DND-41 (cell line): ENCODE results near the gene TRPC4AP.

Experiments
- ATAC-seq: fragments of 200-7000 bp; cut with Tn5 transposase; 3 replicates; pipeline ENCODE4 v1.9.1; 2021; ENCODE audit warnings: low read depth; ENCODE audit not compliant: insufficient read depth
- DNase-seq: peaks from one replicate; pipeline ENCODE4 v3.0.0-alpha.2; 2020
- H2AFZ ChIP-seq: 2 replicates; pipeline ENCODE4 v1.6.0; 2012; ENCODE audit warnings: low read depth, low read length
- H3K27ac ChIP-seq: 2 replicates; pipeline ENCODE4 v1.5.1; 2012; ENCODE audit warnings: low read length, inconsistent platforms
- H3K27me3 ChIP-seq: fragments of 200-600 bp; sonication (generic); 2 replicates; pipeline ENCODE4 v1.6.0; 2012; ENCODE audit warnings: low read length, mild to moderate bottlenecking, inconsistent platforms; ENCODE audit not compliant: insufficient read depth, poor library complexity
- H3K36me3 ChIP-seq: 2 replicates; pipeline ENCODE4 v1.5.1; 2012; ENCODE audit warnings: low read length, inconsistent platforms; ENCODE audit not compliant: insufficient read depth
- H3K4me1 ChIP-seq: 2 replicates; pipeline ENCODE4 v1.5.1; 2012; ENCODE audit warnings: mild to moderate bottlenecking, low read length; ENCODE audit not compliant: insufficient read depth
- H3K4me2 ChIP-seq: 2 replicates; pipeline ENCODE4 v1.6.0; 2012; ENCODE audit warnings: mild to moderate bottlenecking, moderate library complexity, low read length, inconsistent platforms; ENCODE audit not compliant: insufficient read depth
- H3K4me3 ChIP-seq, 2 experiments: fragments of 200-600 bp in 1 of 2; shearing (Covaris generic) in 1 of 2; 2 replicates each; pipeline ENCODE4 v1.5.1; 2012 to 2016; ENCODE audit warnings: inconsistent platforms in 2 of 2, low read length in 2 of 2, mild to moderate bottlenecking in 2 of 2, low read depth in 1 of 2, moderate library complexity in 1 of 2
- H3K79me2 ChIP-seq: 2 replicates; pipeline ENCODE4 v1.6.0; 2012; ENCODE audit warnings: low read length, inconsistent platforms; ENCODE audit not compliant: insufficient read depth
- H3K9ac ChIP-seq: 2 replicates; pipeline ENCODE4 v1.6.0; 2012; ENCODE audit warnings: low read depth, mild to moderate bottlenecking, inconsistent platforms, low read length, moderate library complexity
- H3K9me3 ChIP-seq: 2 replicates; pipeline ENCODE4 v1.5.1; 2012; ENCODE audit warnings: low read length, moderate library complexity, mild to moderate bottlenecking, inconsistent platforms; ENCODE audit not compliant: insufficient read depth, severe bottlenecking
- H4K20me1 ChIP-seq: 2 replicates; pipeline ENCODE4 v1.6.0; 2012; ENCODE audit warnings: low read length; ENCODE audit not compliant: insufficient read depth
- CTCF ChIP-seq: IDR thresholded peaks from 2 replicates; pipeline ENCODE4 v1.5.1; 2012; ENCODE audit warnings: borderline replicate concordance, low read length, moderate library complexity, mild to moderate bottlenecking; ENCODE audit not compliant: poor library complexity, severe bottlenecking; ENCODE audit errors: extremely low read depth
- EZH2 ChIP-seq: IDR thresholded peaks from 3 replicates; pipeline ENCODE4 v1.6.1; 2012; ENCODE audit warnings: borderline replicate concordance, low read depth, mild to moderate bottlenecking, moderate library complexity, low read length, inconsistent platforms; ENCODE audit not compliant: severe bottlenecking

TRPC4AP gene

GRCh38 chr20:35004749-35005462 lies 87.7 kb downstream of the TRPC4AP start:
- H3K36me3 ChIP-seq = peaks cover 100% of the 10 kb centered on the region

GRCh38 chr20:35004051-35004725 lies 88.4 kb downstream of the TRPC4AP start:
- H3K27ac ChIP-seq = no peak overlapping the region
- TF ChIP-seq CTCF (no peak), EZH2 (no peak)
- H3K4me3 ChIP-seq = no peak overlapping the region
- H3K27me3 ChIP-seq = no peaks in the 10 kb centered on the region
- no peak for ATAC-seq
- no peak overlapping the region for H3K4me2 ChIP-seq
- no peak for DNase-seq
- no peak overlapping the region for H3K9ac ChIP-seq
- H3K36me3 ChIP-seq = peaks cover 100% of the 10 kb centered on the region
- no peaks in the 10 kb centered on the region for H3K79me2 ChIP-seq
- no peak overlapping the region for H2AFZ ChIP-seq
- peaks cover 39% of the 10 kb centered on the region for H4K20me1 ChIP-seq
- no peaks in the 10 kb centered on the region for H3K9me3 ChIP-seq
- no peaks in the 10 kb centered on the region for H3K4me1 ChIP-seq

More at GRCh38 chr20:35004749-35005462, 87.7 kb downstream of the TRPC4AP start:
- Histone ChIP-seq H3K4me2 (no peak overlapping the region), H3K9me3 (no peaks in the 10 kb centered on the region), H3K27ac (no peak overlapping the region), H3K4me3 (no peak overlapping the region), H3K4me1 (no peaks in the 10 kb centered on the region), H2AFZ (no peak overlapping the region), H3K9ac (no peak overlapping the region), H3K27me3 (no peaks in the 10 kb centered on the region), H3K79me2 (no peaks in the 10 kb centered on the region), H4K20me1 (peaks cover 38% of the 10 kb centered on the region)
- no peak for TF ChIP-seq EZH2
- TF ChIP-seq CTCF = no peak
- ATAC-seq = no peak
- DNase-seq = no peak

GRCh38 chr20:35003211-35004031 lies 89.2 kb downstream of the TRPC4AP start:
- H3K27ac ChIP-seq = no peak overlapping the region
- H2AFZ ChIP-seq = no peak overlapping the region
- H3K4me3 ChIP-seq = no peak overlapping the region
- no peaks in the 10 kb centered on the region for H3K9me3 ChIP-seq
- H3K4me1 ChIP-seq = no peaks in the 10 kb centered on the region
- no peaks in the 10 kb centered on the region for H3K79me2 ChIP-seq
- no peak for ATAC-seq
- H4K20me1 ChIP-seq = peaks cover 45% of the 10 kb centered on the region
- no peak overlapping the region for H3K9ac ChIP-seq
- TF ChIP-seq EZH2 = no peak
- TF ChIP-seq CTCF = no peak
- H3K36me3 ChIP-seq = peaks cover 100% of the 10 kb centered on the region
- no peak overlapping the region for H3K4me2 ChIP-seq
- H3K27me3 ChIP-seq = no peaks in the 10 kb centered on the region
- DNase-seq = no peak
